KG1 (cell line): ENCODE results near the gene XDH.
A peak's percentile ranks its signal among the peaks of the same experiment; 100 is the strongest.

Source experiments
- DNase-seq: peaks from one replicate; lab custom pipeline; 2025; lab: John Stamatoyannopoulos, UW

Gene XDH

DNA sequence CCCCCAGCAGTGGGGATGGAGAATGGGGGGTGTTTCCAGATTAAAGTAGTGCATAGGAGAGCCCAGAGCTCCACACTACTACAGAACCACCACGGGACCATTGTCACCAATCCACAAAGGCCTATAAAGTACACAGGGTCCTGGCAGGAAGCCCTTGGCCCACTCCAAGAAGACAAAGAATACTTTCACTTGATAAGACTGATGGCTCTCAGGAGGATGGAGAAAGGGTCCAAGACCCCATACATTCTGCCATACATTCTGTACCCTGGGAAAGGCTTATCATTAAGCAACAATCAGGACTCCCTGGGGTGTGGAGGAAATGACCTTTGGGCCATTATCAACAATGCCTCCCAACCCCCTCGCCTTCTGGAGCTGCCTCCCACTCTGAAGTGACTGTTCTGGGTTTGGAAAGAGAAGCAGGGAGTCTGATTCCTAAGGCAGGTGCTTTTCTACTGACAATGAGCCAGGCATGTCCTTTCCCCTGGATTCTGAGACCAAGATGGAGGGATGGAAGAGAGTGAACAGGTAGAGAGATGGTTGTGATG lies 85.4 kb downstream of the XDH start:
- DNase-seq, result no peak

DNA sequence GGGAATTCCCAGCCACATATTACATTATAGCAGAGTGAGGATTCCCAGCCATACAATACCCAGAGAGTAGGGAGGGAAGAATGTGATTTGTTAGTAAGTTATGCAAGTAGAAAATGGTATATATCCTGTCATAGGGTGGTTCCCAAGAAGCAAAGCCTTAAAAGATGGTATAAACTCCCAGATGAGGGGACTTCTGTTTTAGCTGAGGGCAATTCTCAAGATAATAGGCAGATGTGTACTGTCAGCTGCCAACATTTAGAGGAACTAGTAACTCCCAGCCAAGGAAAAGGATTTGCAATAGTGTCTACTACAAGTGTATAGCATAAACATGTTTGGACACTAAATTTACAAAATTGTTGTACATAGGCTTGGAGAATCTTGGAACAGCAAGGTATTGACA lies 86.5 kb downstream of the XDH start:
- no peak for DNase-seq

DNA sequence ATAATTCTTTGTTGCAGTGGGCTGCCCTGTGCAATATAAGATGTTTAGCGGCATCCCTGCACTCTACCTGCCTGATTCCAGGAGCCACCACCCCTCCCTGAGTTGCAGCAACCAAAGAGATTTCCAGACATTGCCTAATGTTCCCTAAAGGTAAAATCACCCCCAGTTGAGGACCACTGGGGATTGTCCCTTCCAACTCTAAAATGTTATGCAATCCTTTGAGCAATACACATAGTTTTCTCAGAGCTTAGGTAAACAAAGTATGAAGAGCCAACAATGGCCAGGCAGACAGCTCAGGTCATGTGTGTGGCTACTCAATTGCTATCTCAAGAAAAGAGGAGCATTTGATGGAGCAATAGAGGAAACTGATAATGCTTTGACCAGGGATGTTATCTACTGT lies 87.0 kb downstream of the XDH start:
- no peak for DNase-seq

DNA sequence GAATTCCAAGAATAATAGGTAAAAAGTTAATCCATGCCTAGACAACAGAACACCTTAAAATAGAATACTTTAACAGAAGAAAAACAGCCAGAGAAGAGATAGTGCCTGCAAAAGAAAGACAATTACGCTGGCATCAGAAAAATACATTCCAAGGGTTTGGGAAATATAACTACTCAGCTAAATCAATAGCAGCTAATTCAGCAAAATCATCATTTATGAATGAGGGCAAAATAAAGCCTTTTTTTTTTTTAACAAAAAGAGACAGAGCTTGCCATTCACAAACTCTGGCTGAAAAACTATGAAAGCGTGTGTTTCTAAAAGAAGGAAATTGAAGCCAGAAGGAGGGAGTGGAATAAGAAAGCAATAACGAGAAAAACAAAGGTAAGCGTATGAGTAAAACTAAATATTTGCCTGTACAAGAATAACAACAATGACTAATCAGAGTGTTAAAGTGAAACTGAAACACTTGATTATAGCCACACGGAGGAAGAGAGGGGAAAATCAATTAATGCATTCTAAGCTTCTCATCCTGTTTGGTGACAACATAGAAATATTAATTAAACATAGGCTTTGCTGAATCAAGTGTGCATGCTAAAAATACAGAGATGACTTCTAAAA lies 90.4 kb downstream of the XDH start:
- no peak for DNase-seq

- DNase-seq, result no peak
These were observed 92.2 kb downstream of the XDH start for GRCh38 chr2:31322371-31322770.

DNA sequence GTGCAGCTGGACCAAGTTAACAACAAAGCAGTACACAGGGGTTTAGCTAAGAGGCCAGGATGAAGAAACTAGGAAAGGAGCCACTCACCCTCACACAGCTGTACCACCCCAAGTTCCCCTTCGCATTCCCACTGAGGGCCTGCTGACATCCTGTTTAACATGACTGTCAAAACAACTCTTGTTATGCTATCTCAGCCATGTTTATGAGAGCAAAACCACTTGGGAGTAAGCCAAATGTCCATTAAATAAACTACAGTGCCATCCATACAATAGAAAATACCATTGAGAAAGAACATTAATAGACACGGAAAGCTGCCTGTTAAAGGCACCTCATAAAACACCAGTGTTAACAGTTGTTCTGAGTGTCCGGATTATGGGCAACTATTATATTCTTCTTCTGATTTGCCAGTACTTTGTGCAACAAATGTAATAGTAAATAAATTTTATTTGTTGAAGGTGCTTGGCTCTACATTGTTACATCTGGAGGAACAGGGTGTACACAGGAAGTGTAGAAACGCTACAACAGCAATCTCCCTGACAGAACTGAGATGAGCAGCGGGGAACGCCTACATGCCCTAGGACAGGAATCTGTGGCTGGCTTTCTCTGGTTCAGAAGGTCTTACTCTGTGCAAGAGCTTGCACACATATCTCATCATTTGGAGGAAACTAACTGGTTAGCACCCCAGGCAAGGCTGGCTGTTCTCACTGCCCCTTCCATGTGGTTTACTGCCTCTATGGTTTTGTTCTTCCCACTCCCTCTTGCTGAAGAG lies 95.0 kb downstream of the XDH start:
- peak; percentile 52 for DNase-seq

DNA sequence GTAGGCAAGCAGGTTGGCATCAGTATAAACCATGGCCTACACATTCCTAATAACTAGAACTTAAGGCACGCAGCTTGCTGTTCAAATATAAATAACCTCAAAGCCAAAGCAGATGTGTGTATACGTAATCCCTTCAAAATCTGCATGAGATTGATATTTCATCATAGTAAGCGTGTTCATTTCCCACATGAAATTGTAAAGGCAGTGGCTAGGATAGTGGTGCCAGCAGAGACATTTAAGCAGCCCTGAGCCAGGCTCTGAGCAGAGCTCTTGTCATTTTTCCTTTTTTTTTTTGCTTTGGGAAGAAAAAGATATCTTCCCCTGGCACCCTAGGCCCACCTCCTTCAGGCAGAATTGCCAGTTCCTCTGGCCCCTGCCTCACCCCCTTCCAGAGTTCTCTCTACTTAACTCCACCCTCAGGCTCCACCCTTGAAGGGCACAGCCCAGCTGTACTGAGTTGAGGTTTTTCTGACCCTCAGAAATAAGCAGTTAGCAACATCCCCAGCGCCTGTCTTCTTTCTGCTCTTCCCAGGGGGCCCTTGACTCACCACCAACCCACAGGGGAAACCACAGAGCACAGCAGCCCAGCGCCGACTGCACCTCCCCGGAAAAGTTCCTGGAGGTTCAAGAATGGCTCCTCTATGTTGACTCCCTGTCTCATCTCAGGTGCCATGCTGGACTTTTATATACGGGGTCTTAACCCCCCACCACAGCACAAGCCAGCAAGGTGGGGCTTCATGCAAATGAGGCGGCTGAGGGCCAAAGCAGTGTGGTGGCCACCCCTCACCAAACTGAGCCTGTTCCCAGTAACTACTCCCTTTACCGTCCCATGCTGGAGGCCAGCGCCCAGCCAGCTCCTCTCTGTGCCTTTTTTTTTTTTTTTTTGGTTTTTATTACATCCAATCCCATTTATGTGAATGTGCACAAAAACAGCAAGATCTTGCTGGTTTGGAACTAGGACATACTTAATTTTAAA lies 95.9 kb downstream of the XDH start:
- DNase-seq, result peak; percentile 76

DNA sequence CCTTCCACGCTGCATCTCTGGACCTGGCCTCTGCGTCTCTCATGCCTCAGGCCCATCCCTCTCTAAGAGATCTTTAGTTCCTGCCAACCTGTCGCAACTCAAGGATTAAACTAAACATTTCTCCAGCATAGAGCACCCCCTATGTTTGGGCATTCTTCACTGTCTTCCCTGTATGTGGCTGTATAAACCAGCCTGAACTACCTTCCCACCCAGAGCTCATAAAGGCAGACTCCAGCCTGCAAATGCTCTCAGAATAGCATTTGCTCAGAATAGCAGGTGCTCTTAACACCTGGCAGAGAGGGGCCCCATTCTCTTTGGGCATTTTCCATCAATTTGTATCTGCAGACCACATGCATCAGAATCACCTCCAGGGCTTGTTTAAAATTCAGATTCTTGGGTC lies 97.1 kb downstream of the XDH start:
- no peak for DNase-seq

- no peak for DNase-seq
These were observed 99.8 kb downstream of the XDH start for GRCh38 chr2:31314761-31315160.

DNA sequence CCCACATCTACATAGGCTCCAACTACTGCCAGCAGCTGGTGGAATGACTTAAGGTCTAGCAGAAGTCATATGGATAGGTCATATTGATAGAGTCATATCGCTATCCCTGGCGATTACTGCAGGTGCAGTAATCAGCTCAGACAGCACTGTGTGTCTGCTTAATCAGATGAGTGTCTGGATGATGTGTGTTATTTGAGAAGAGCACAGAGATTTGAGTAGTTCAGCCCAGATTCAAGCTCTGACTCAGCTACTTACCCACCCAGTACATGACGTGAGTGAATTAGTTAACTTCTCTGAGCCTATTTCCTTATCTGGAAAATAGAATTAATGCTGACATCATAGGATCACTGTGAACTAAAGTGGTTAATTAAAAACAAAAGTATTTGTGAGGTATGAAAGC lies 101.6 kb downstream of the XDH start:
- no peak for DNase-seq

- DNase-seq, result no peak
These were observed 109.7 kb downstream of the XDH start for GRCh38 chr2:31304816-31305215.

DNA sequence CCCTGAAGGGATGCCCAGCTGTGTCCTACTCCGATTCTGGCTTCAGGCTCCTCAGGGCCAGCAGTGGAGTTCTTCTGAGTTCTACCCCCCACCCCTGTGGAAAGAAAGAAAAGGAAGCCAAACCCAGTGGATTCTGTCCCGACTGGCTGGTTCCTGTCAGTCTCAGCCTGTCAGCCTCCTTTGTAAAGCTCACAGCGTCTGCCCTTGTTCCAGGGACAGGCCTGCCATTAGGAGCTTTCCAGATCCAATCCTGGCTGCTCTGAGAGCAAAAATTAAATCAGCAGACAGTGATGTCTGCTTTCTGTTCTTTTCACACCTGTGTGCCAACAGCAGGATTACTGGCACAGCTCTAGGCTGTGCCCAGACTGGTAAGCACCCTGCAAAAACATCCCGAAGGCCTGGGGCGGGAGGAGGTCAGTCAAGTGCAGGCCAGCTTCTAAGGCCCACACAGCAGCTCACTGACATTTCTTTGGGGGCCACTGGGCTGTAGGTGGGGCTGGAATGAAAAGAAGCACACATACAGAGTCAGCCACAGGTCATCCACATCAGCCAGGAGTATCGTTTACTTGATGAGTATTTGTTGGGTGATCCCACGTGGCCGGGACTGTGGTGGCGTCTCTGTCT lies 111.5 kb downstream of the XDH start:
- no peak for DNase-seq

DNA sequence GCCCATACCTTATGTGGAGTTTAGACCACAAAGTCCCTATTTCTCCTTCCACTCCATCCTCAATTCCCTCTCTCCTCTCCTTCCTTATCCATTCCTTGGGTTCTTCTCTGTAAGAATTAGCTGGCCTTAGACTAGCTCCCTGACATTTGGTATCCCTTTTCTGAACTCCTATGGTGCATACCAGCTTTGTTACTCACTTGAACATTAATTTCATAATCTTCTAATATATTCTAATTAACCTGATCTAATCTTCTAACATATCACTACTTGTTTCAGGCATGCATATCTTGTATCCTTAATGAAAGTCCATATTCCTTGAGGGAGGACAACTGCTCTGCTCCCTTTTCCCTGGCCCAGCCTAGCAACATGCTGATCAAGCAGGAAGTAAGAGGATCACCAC lies 114.2 kb downstream of the XDH start:
- DNase-seq, result no peak

GRCh38 chr2:31299547-31299946 lies 115.0 kb downstream of the XDH start:
- DNase-seq, result no peak

- DNase-seq, result no peak
These were observed 116.8 kb downstream of the XDH start for GRCh38 chr2:31297751-31298150.

DNA sequence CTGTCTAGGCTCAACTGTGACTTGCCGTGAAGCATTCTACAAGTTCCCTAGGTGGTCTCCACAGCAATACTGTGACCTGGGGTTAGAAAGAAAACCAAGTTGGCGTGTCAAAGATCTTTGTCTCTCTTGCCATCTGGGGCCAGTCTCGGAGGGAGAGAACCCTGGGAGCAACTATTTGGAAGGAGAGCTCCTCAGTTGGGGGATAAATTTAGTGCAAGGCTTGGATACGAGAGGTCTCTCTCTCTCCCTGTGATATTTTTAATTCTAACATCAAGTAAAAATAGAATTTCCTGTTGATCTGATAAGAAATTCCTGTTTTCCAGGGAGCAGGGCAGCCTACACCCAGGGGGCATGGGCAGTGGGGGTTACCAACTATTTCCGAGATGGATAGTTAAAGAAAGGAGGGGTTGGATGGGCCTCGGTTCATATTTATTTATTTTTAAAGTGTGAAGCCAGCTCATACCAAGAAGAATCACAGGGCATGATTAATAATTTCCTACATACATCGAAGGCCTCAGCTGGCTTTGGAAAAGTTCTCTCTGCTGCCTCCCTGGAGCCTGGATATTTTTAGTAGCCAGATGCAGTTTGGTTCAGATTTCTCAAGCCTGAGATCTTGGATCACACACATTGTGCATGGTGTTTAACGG lies 117.8 kb downstream of the XDH start:
- no peak for DNase-seq

DNA sequence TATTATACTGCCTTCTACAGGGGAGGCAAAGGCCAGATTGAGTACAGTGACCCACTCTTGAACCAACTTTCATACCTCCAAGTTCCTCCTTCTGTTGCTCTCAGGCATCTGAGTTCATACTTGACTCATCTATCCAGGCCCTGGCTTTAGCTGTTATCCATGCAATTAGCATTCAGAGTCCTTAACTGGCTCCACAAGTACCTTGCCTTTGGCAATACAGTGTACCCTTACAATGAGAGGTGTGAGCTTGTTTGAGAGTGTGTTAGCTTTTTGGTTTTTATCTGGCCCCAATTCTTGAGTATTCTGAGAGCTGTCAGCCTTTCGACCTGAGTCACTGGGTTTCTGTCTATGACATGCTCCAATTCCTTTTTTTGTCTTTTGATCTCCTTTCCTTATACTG lies 120.3 kb downstream of the XDH start:
- no peak for DNase-seq

DNA sequence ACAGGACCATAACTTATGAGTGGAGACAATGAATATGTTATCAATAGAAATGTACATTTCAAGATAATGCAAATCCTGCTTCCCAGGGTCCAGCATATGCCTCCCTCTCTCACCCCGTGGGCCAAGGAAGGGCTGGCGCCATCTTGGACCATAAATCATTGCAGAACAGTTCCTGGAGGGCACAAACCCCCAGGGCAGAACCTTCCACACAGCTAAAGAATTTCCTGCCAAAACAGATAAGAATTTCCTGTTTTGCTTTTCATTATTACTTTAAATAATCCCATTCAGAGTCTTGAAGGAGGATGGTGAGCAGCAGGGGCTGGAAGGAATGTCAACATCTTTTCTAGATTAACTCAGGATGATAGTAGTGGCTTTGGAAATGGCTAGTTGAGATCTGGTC lies 126.9 kb downstream of the XDH start:
- no peak for DNase-seq

- DNase-seq, result no peak
These were observed 127.5 kb downstream of the XDH start for GRCh38 chr2:31286961-31287550.

DNA sequence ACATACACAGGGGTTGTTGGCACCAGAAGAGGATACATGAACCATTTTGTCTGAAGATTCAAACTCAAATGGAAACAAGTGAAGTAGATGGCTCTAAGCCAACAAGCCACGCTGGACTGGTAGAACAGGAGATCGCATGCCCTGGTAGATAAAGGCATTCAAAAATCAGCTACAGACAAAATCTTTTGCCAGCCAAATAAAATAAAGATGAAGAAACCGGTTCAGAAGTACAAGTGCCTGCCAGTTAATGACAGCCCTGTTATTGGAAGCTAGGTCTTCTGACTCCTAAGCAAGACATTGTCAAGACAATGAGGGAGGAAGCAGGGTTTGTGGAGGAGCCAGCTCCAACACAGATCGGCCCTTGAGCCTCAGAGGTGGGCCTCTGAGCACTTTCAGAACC lies 128.3 kb downstream of the XDH start:
- no peak for DNase-seq
